Skeletal muscle tissue (tissue), 4 donors: Measurements from ENCODE around the gene ZBTB25. TPM values are rescaled to one million over a fixed set of nuclear protein-coding genes. Genes with fewer than 3 reads are reported as not detected.

ENCODE experiments used
- H3K27ac ChIP-seq: one replicate; pipeline ENCODE4 v1.7.0; 2013; ENCODE audit warnings: mild to moderate bottlenecking, low read depth, low read length, inconsistent platforms
- H3K27me3 ChIP-seq, 3 donors: one replicate each; pipeline ENCODE4 v1.7.0; 2013; ENCODE audit warnings: low read length in 3 of 3; ENCODE audit not compliant: control insufficient read depth in 3 of 3, insufficient read depth in 3 of 3
- H3K36me3 ChIP-seq, 3 donors: one replicate each; pipeline ENCODE4 v1.7.0; 2013; ENCODE audit warnings: low read length in 3 of 3; ENCODE audit not compliant: control insufficient read depth in 3 of 3, insufficient read depth in 3 of 3
- H3K4me1 ChIP-seq, 3 donors: one replicate each; pipeline ENCODE4 v1.7.0; 2013; ENCODE audit warnings: low read length in 3 of 3, mild to moderate bottlenecking in 3 of 3; ENCODE audit not compliant: control insufficient read depth in 3 of 3, insufficient read depth in 3 of 3
- H3K4me3 ChIP-seq, 3 donors: one replicate each; pipeline ENCODE4 v1.7.0; 2013; ENCODE audit warnings: low read length in 3 of 3
- H3K9ac ChIP-seq, 3 donors: one replicate each; pipeline ENCODE4 v1.7.0; 2013; ENCODE audit warnings: low read length in 3 of 3, mild to moderate bottlenecking in 3 of 3, moderate library complexity in 2 of 3, low read depth in 1 of 3
- H3K9me3 ChIP-seq, 3 donors: one replicate each; pipeline ENCODE4 v1.7.0; 2013; ENCODE audit warnings: low read length in 3 of 3; ENCODE audit not compliant: control insufficient read depth in 3 of 3
- total RNA-seq: library from RNA; depleted of rRNA; stranded (reverse); fragments of >200 nt; gene quantifications from one replicate; pipeline ENCODE4 v1.2.3, GENCODE V29; 2014
- donor health status: Osteomylitis.

Gene ZBTB25
- total RNA-seq, 1 donor from 2014 or later = 5.7 TPM

DNA sequence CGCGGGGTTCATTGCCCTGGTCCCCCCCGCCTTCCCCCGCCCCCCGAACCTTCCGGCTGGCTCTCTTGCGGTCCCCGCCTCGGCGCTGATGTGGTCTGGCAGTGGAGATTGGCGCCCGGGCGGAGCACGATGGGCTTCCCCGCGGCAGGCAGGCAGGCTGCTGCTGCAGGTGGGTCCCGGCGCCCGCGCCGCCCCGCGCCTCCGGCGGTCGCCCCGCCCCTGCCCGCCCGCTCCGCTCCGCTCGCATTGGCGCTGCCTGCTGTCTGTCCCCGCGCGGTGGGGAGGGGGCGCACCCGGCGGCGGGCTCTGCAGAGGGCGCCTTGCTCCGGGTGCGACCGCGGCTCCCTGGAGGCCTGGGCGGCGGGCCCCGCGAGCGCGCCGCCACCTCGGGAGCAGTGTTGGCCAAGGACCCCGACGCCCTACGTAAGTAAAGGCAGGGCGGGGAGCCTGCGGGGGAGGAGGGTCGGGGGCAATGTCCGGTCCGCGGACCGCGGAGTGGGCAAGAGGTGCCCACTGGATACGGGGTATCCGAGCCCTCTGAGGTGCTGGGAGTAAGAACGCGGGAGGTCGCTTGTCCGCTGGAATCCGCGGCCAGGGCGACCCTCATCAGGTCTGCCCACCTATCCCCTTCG is 38.3 kb downstream of the ZBTB25 start, which contains the start of gene AKAP5:
Gene AKAP5, plus strand, starts transcription at position 309 of the 632 bp plus-strand sequence. CDS start 2,896 bp downstream, outside the sequence.
- Histone ChIP-seq H3K9ac (peak within 1 kb of the TSS; percentile 23 to 70 (median 50)), H3K4me1 (peaks cover 5 to 8% (median 7%) of the 10 kb centered on the region in 3 donors), H3K27me3 (no peaks in the 10 kb centered on the region), H3K36me3 (peaks cover 0 to 4% (median 0%) of the 10 kb centered on the region in 3 donors), H3K9me3 (no peaks in the 10 kb centered on the region), H3K4me3 (peak within 1 kb of the TSS; percentile 72 to 77 (median 74)), H3K27ac (no peak within 1 kb of the TSS)

DNA sequence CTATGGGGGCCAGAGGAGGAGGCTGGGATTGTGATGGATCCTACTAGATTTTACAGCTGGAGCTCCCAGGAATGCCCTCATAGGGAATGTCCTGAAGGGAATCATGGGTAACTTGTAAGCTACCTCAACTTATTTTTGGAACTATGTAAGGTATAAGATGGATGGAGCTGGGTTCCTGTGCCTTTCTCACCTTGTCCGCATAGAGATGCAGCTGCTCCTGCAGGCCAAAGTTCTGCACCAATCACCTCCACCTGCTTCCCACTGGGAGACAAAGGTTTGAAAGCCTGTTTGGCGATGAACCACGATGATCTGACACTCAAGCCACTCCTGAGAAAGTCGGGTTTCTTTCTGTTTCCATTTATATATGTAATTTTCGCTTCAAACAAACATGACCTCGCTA is 39.0 kb downstream of the ZBTB25 start:
- Histone ChIP-seq H3K4me1 (peaks cover 5 to 8% (median 7%) of the 10 kb centered on the region in 3 donors), H3K36me3 (peaks cover 0 to 6% (median 4%) of the 10 kb centered on the region in 3 donors), H3K4me3 (peak overlapping the region; percentile 64 to 74 (median 72)), H3K27ac (no peak overlapping the region), H3K27me3 (no peaks in the 10 kb centered on the region), H3K9me3 (no peaks in the 10 kb centered on the region), H3K9ac (peak overlapping the region in 1 of 3 donors; percentile 70)

DNA sequence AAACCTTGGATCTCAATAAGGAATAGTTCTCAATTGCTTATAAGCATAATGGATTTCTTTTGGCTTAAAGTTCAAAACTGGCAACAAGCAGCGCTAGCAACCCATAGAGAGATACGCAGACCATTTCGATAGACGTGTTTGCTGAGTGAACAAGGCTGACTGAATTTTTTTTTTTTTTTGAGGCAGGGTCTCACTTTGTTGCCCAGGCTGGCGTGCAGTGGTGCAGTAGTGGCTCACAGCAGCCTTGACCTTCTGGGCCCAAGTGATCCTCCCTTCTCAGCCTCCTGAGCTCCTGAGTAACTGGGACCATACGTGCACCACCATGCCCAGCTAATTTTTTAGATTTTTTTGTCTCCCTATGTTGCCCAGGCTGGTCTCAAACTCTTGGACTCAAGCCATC is 39.8 kb downstream of the ZBTB25 start:
- peaks cover 5 to 8% (median 7%) of the 10 kb centered on the region in 3 donors for H3K4me1 ChIP-seq
- no peak overlapping the region for H3K9ac ChIP-seq
- peaks cover 0 to 7% (median 4%) of the 10 kb centered on the region in 3 donors for H3K36me3 ChIP-seq

DNA sequence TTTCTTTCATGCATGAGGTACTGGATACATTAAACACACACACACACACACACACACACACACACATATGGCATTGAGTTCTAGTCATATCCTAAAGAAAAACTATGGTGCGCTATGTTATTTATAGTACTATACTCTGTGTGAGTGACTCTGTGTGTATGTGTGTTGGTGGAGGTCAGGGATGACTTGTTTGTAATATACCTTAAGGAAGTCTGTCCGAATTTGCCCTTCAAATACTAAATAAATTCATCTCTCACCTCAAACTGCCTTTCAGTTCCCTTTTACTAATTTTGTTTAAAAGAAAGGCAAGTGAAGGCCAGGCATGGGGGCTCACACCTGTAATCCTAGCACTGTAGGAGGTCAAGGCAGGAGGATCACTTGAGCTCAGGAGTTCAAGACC is 40.4 kb downstream of the ZBTB25 start:
- Histone ChIP-seq H3K9ac (no peak overlapping the region), H3K4me1 (peaks cover 5 to 8% (median 7%) of the 10 kb centered on the region in 3 donors), H3K27ac (no peak overlapping the region), H3K4me3 (no peak overlapping the region), H3K27me3 (no peaks in the 10 kb centered on the region), H3K36me3 (peaks cover 0 to 7% (median 4%) of the 10 kb centered on the region in 3 donors), H3K9me3 (no peaks in the 10 kb centered on the region)

More for the DNA sequence above, 39.8 kb downstream of the ZBTB25 start:
- no peak overlapping the region for H3K4me3 ChIP-seq
- no peak overlapping the region for H3K27ac ChIP-seq
- no peaks in the 10 kb centered on the region for H3K9me3 ChIP-seq
- H3K27me3 ChIP-seq = no peaks in the 10 kb centered on the region

DNA sequence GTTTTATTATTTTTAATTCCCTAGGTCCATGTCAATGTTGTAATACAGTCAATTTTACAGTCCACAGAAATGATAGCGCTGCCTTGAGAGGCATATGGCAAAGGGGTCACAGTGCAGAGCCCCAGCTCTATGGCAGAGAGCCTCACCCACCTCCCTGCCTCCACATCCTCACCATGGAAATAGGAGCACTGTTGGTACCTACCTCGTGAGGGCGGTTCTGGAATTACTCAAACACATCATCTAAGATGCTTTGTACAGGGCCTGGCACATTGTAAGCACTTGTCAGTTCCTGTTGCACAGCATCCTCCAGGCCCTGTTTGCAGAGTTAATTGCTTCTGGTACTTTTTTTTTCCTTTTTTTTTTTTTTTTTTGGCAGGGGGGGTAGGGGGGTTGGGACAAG is 42.4 kb downstream of the ZBTB25 start:
- Histone ChIP-seq H3K27me3 (no peaks in the 10 kb centered on the region), H3K4me1 (peaks cover 5 to 8% (median 7%) of the 10 kb centered on the region in 3 donors), H3K27ac (no peak overlapping the region), H3K36me3 (peaks cover 0 to 11% (median 6%) of the 10 kb centered on the region in 3 donors), H3K9me3 (no peaks in the 10 kb centered on the region), H3K9ac (no peak overlapping the region), H3K4me3 (no peak overlapping the region)

DNA sequence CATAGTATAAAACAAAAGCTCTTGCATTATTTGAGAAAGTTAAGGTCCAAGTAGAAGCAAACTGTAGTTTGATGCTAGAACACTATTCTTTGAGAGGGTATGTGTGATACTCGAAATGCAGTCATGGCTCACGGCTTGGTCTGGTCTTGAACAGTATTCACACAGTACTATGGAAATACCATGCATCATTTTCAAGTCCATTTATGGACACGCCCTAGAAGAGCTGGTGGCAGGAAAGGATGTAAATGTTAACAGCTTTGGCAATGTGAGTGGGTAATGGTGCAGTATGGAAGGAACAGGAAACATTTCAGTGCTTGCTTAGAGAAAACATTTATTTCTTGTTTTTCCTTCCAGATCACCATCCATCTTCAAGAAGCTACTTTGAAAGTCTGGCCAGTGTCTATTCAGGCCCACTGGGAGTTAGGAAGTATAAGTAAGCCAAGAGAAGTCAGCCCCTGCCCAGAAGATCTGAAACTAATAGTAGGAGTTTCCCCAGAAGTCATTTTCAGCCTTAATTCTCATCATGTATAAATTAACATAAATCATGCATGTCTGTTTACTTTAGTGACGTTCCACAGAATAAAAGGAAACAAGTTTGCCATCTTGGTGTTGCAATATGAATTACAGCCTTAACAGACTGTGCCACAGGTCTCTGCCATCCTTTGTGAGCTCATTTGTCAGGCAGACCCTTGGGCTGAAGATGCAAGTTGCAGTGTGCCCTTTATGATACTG is 44.1 kb downstream of the ZBTB25 start:
- Histone ChIP-seq H3K4me1 (peaks cover 0 to 2% (median under 1%) of the 10 kb centered on the region in 3 donors), H3K9me3 (no peaks in the 10 kb centered on the region), H3K27me3 (no peaks in the 10 kb centered on the region), H3K27ac (no peak overlapping the region), H3K4me3 (no peak overlapping the region), H3K36me3 (peaks cover 13 to 27% (median 22%) of the 10 kb centered on the region in 3 donors), H3K9ac (no peak overlapping the region)

DNA sequence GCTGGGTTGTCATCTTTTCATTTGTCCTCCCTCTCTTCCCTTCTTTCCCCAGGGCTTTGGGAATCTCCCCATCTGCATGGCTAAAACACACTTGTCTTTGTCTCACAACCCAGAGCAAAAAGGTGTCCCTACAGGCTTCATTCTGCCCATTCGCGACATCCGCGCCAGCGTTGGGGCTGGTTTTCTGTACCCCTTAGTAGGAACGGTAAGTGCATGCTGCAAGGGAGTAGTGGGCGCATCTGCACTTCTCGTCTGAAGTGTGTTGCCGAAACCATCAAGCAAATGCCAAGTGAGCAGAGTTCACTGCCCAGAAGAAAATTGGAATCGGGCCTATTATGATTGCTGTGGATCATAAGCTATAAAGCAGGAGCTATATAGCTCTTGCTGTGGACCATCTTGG is 49.0 kb downstream of the ZBTB25 start:
- H3K27ac ChIP-seq = no peak overlapping the region
- H3K9ac ChIP-seq = no peak overlapping the region
- peaks cover 27 to 40% (median 39%) of the 10 kb centered on the region in 3 donors for H3K36me3 ChIP-seq
- H3K4me1 ChIP-seq = no peaks in the 10 kb centered on the region
- no peaks in the 10 kb centered on the region for H3K27me3 ChIP-seq
- no peaks in the 10 kb centered on the region for H3K9me3 ChIP-seq
- no peak overlapping the region for H3K4me3 ChIP-seq

DNA sequence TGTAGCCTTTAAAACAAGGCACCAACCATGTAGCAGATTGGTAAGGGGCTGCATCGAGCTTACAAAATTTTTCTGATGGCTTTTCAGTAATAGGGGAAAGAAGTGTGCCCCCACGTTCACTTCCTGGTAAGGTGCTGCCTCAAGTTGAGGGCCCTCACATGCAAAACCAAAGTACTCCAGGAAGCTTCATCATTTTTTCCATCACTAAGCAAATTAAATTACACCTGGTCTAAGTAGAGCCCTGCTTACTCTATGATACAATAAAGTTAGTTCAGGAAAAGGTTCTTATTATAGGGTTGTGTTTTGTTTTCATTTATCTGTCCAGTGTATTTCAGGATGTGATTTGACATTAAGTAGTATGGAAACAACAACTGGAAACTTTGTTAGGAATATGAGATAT is 53.4 kb downstream of the ZBTB25 start:
- Histone ChIP-seq H3K9ac (no peak overlapping the region), H3K4me1 (no peaks in the 10 kb centered on the region), H3K27ac (no peak overlapping the region), H3K36me3 (peaks cover 36 to 47% (median 46%) of the 10 kb centered on the region in 3 donors), H3K9me3 (no peaks in the 10 kb centered on the region), H3K4me3 (no peak overlapping the region), H3K27me3 (no peaks in the 10 kb centered on the region)

DNA sequence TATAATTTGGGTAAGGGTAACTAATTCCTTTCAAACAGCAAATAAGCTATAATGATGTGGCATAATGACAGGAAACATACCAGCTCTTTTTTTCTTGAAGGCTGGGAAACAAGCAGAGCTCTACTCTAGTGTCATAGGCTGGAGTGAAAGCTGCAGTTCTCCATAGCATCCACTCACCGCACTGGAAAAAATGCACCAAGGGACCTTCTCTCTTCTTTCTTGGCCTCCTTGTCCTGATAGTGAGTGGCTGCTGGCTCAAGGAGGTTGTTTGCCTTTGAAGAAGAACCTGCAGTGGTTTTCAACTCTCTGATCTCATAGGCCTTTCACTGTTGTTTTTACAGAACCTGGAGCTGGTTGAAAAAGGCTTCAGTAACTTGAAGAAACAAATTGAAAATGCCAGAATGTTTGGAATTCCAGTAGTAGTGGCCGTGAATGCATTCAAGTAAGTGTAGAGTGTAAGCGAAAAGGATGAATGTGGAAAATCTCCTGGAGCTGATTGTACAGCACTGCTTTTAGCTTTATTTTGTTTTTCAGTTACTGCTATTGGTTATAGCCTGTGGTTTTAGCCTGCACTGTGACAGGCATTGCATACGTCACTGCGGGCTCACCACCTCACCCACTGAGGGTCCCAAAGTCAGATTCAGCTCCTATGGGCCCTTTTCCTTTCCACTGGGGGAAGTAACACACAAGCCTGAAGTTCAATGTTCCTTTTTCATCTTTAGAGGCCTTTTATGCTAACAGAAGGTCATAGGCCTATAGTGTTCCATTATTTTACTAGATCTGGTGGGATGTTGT is 55.6 kb downstream of the ZBTB25 start:
- Histone ChIP-seq H3K36me3 (peaks cover 29 to 52% (median 44%) of the 10 kb centered on the region in 3 donors), H3K4me1 (no peaks in the 10 kb centered on the region), H3K27me3 (no peaks in the 10 kb centered on the region), H3K27ac (no peak overlapping the region), H3K9ac (no peak overlapping the region), H3K9me3 (no peaks in the 10 kb centered on the region), H3K4me3 (no peak overlapping the region)
